Duodenal mucosa (tissue), 2 donors: ENCODE measurements around the gene CDX1.

ENCODE experiments used
- H3K27ac ChIP-seq: one replicate; pipeline ENCODE4 v1.7.0; 2013; ENCODE audit warnings: low read depth, low read length
- H3K27me3 ChIP-seq, 2 donors: one replicate each; pipeline ENCODE4 v1.7.0; 2013; ENCODE audit warnings: low read length in 2 of 2, control low read depth in 1 of 2; ENCODE audit not compliant: insufficient read depth in 2 of 2, control insufficient read depth in 1 of 2
- H3K36me3 ChIP-seq, 2 donors: one replicate each; pipeline ENCODE4 v1.7.0; 2013; ENCODE audit warnings: low read length in 2 of 2, control low read depth in 1 of 2; ENCODE audit not compliant: insufficient read depth in 2 of 2, control insufficient read depth in 1 of 2
- H3K4me1 ChIP-seq, 2 donors: one replicate each; pipeline ENCODE4 v1.7.0; 2013; ENCODE audit warnings: low read length in 2 of 2, control low read depth in 1 of 2; ENCODE audit not compliant: insufficient read depth in 2 of 2, control insufficient read depth in 1 of 2
- H3K4me3 ChIP-seq, 2 donors: one replicate each; pipeline ENCODE4 v1.7.0; 2013; ENCODE audit warnings: low read length in 2 of 2, low read depth in 1 of 2
- H3K9ac ChIP-seq, 2 donors: one replicate each; pipeline ENCODE4 v1.7.0; 2013; ENCODE audit warnings: low read length in 2 of 2, low read depth in 1 of 2
- H3K9me3 ChIP-seq, 2 donors: one replicate each; pipeline ENCODE4 v1.7.0; 2013; ENCODE audit warnings: low read length in 2 of 2, control low read depth in 1 of 2; ENCODE audit not compliant: control insufficient read depth in 1 of 2

Gene CDX1

GRCh38 chr5:150197476-150197875 lies 30.9 kb downstream of the CDX1 start:
- H3K9ac ChIP-seq: no peak overlapping the region
- H3K4me3 ChIP-seq: no peak overlapping the region
- H3K27ac ChIP-seq: no peak overlapping the region
- no peaks in the 10 kb centered on the region for H3K4me1 ChIP-seq
- H3K36me3 ChIP-seq: no peaks in the 10 kb centered on the region
- H3K27me3 ChIP-seq: no peaks in the 10 kb centered on the region
- no peaks in the 10 kb centered on the region for H3K9me3 ChIP-seq

- no peaks in the 10 kb centered on the region for H3K36me3 ChIP-seq
- no peaks in the 10 kb centered on the region for H3K9me3 ChIP-seq
- H3K27me3 ChIP-seq: no peaks in the 10 kb centered on the region
- H3K4me1 ChIP-seq: no peaks in the 10 kb centered on the region
- no peak overlapping the region for H3K27ac ChIP-seq
- no peak overlapping the region for H3K4me3 ChIP-seq
- no peak overlapping the region for H3K9ac ChIP-seq
These were observed 35.9 kb downstream of the CDX1 start for GRCh38 chr5:150202501-150202900.

- Histone ChIP-seq H3K4me3 (no peak overlapping the region), H3K36me3 (no peaks in the 10 kb centered on the region), H3K9me3 (no peaks in the 10 kb centered on the region), H3K9ac (no peak overlapping the region), H3K27me3 (no peaks in the 10 kb centered on the region), H3K4me1 (peaks cover 7% of the 10 kb centered on the region in 2 donors), H3K27ac (no peak overlapping the region)
These were observed 37.4 kb downstream of the CDX1 start for GRCh38 chr5:150203832-150204589.

GRCh38 chr5:150204590-150204960 lies 38.0 kb downstream of the CDX1 start:
- Histone ChIP-seq H3K4me3 (no peak overlapping the region), H3K36me3 (no peaks in the 10 kb centered on the region), H3K27me3 (no peaks in the 10 kb centered on the region), H3K27ac (no peak overlapping the region), H3K9ac (no peak overlapping the region), H3K9me3 (no peaks in the 10 kb centered on the region), H3K4me1 (peaks cover 12 to 13% of the 10 kb centered on the region in 2 donors)

- H3K27me3 ChIP-seq: no peaks in the 10 kb centered on the region
These were observed 39.7 kb downstream of the CDX1 start for GRCh38 chr5:150206098-150206778.

GRCh38 chr5:150206779-150207115 lies 40.2 kb downstream of the CDX1 start:
- Histone ChIP-seq H3K27me3 (no peaks in the 10 kb centered on the region), H3K27ac (no peak overlapping the region), H3K36me3 (no peaks in the 10 kb centered on the region), H3K9ac (no peak overlapping the region), H3K4me3 (no peak overlapping the region), H3K9me3 (no peaks in the 10 kb centered on the region), H3K4me1 (peaks cover 27 to 31% of the 10 kb centered on the region in 2 donors)

More at GRCh38 chr5:150206098-150206778, 39.7 kb downstream of the CDX1 start:
- Histone ChIP-seq H3K9ac (no peak overlapping the region), H3K36me3 (no peaks in the 10 kb centered on the region), H3K9me3 (no peaks in the 10 kb centered on the region), H3K4me3 (no peak overlapping the region), H3K27ac (no peak overlapping the region), H3K4me1 (peaks cover 22 to 26% of the 10 kb centered on the region in 2 donors)

GRCh38 chr5:150208187-150209098 lies 41.9 kb downstream of the CDX1 start:
- Histone ChIP-seq H3K9me3 (no peaks in the 10 kb centered on the region), H3K27me3 (no peaks in the 10 kb centered on the region), H3K4me1 (peaks cover 30 to 34% of the 10 kb centered on the region in 2 donors), H3K27ac (no peak overlapping the region), H3K4me3 (peak overlapping the region; percentile 9 to 37), H3K36me3 (no peaks in the 10 kb centered on the region), H3K9ac (peak overlapping the region; percentile 29 to 57)

- Histone ChIP-seq H3K36me3 (no peaks in the 10 kb centered on the region), H3K4me1 (peaks cover 30 to 36% of the 10 kb centered on the region in 2 donors), H3K9me3 (no peaks in the 10 kb centered on the region), H3K4me3 (peak overlapping the region; percentile 9 to 37), H3K27me3 (no peaks in the 10 kb centered on the region), H3K27ac (no peak overlapping the region), H3K9ac (peak overlapping the region; percentile 29 to 57)
These were observed 42.6 kb downstream of the CDX1 start for GRCh38 chr5:150209099-150209635.

GRCh38 chr5:150210644-150211043 lies 44.1 kb downstream of the CDX1 start:
- no peaks in the 10 kb centered on the region for H3K36me3 ChIP-seq
- peak overlapping the region; percentile 49 to 57 for H3K9ac ChIP-seq
- no peaks in the 10 kb centered on the region for H3K9me3 ChIP-seq
- H3K27ac ChIP-seq: no peak overlapping the region
- H3K27me3 ChIP-seq: no peaks in the 10 kb centered on the region
- H3K4me3 ChIP-seq: peak overlapping the region in 1 of 2 donors; percentile 32
- peaks cover 30 to 42% of the 10 kb centered on the region in 2 donors for H3K4me1 ChIP-seq
